ENCODE measurements around the gene TESK2. TPM values are rescaled to one million over a fixed set of nuclear protein-coding genes. Genes with fewer than 3 reads are reported as not detected.

TESK2 gene
- polyA plus RNA-seq, 1 donor from 2014 or later, result 0.51 TPM

GRCh38 chr1:45351508-45351907 lies 139.5 kb downstream of the TESK2 start:
- H3K9me2 ChIP-seq (ENCODE audit: insufficient read depth, low read length), result no peaks in the 10 kb centered on the region
- no peak overlapping the region for H3K4me2 ChIP-seq (ENCODE audit: low read length)
- H3K9ac ChIP-seq (ENCODE audit: low read length), result no peak overlapping the region
- no peak overlapping the region for H2AFZ ChIP-seq (ENCODE audit: low read depth, low read length)
- no peaks in the 10 kb centered on the region for H3K79me2 ChIP-seq (replicated peaks; ENCODE audit: insufficient read depth, low read length)
- TF ChIP-seq SMC3 (conservative IDR thresholded peaks at IDR 0.05; ENCODE audit: poor library complexity) (no peak), RAD21 (conservative IDR thresholded peaks at IDR 0.05) (no peak), EZH2 (IDR thresholded peaks at IDR 0.05; ENCODE audit: borderline replicate concordance, insufficient read depth, low read length, poor library complexity, severe bottlenecking) (no peak), EP300 (conservative IDR thresholded peaks at IDR 0.05; ENCODE audit: poor library complexity, severe bottlenecking) (no peak), TAF1 (IDR thresholded peaks at IDR 0.05; ENCODE audit: low read depth) (no peak)
- TF ChIP-seq, protein P1, sequence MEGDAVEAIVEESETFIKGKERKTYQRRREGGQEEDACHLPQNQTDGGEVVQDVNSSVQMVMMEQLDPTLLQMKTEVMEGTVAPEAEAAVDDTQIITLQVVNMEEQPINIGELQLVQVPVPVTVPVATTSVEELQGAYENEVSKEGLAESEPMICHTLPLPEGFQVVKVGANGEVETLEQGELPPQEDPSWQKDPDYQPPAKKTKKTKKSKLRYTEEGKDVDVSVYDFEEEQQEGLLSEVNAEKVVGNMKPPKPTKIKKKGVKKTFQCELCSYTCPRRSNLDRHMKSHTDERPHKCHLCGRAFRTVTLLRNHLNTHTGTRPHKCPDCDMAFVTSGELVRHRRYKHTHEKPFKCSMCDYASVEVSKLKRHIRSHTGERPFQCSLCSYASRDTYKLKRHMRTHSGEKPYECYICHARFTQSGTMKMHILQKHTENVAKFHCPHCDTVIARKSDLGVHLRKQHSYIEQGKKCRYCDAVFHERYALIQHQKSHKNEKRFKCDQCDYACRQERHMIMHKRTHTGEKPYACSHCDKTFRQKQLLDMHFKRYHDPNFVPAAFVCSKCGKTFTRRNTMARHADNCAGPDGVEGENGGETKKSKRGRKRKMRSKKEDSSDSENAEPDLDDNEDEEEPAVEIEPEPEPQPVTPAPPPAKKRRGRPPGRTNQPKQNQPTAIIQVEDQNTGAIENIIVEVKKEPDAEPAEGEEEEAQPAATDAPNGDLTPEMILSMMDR (IDR thresholded peaks at IDR 0.05; ENCODE audit: poor library complexity, severe bottlenecking), result no peak
- no peaks in the 10 kb centered on the region for H3K27me3 ChIP-seq (ENCODE audit: insufficient read depth, low read depth, low read length)
- no peaks in the 10 kb centered on the region for H3K9me3 ChIP-seq (ENCODE audit: low read length)
- H3K4me3 ChIP-seq (ENCODE audit: low read length), result no peak overlapping the region
- H3F3A ChIP-seq (ENCODE audit: insufficient read depth, low read length, poor library complexity, severe bottlenecking), result no peaks in the 10 kb centered on the region
- no peak overlapping the region for H3K27ac ChIP-seq (ENCODE audit: low read length)
- no peaks in the 10 kb centered on the region for H4K20me1 ChIP-seq (ENCODE audit: insufficient read depth)
- H3K36me3 ChIP-seq (ENCODE audit: insufficient read depth, low read length), result no peaks in the 10 kb centered on the region

DNA sequence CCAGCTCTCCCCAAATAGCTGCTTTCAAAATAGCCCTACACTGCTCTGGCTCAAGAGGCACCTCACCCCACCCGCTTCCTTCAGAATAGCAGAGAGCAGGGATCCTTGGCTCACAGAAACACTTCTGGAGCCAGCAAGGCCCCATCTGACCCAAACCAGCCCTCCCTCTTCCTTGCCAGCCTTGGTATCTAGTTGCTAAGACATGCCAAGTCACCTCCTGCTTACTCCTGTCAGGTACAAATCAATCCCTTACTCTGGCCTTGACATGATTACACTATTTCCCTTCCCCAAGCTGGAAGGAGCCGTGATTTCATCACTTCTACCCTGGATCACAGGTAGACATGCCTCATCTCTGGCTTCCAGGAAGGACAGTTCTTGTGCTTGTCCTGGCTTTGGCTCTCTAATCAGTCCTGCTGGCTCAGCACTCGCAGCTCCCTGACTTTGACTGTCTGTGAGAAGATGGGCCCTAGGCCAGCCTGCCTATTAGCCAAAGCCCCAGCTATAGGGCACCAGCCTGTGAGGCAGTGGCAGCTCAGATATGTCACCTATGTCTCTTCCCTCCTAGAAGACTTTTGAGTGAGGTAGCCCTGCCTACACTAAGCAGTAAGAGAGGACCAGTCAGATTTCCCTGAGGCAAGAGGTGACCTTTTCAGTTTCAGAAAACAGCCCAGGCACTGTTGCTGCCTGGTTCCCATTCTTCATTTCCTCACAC lies 141.8 kb downstream of the TESK2 start:
- Histone ChIP-seq H3K9me3 (ENCODE audit: low read length) (no peaks in the 10 kb centered on the region), H3K36me3 (ENCODE audit: insufficient read depth, low read length) (no peaks in the 10 kb centered on the region), H3K4me2 (ENCODE audit: low read length) (no peak overlapping the region), H3K9ac (ENCODE audit: low read length) (no peak overlapping the region), H3K27me3 (ENCODE audit: insufficient read depth, low read depth, low read length) (no peaks in the 10 kb centered on the region), H3K79me2 (replicated peaks; ENCODE audit: insufficient read depth, low read length) (no peaks in the 10 kb centered on the region), H2AFZ (ENCODE audit: low read depth, low read length) (no peak overlapping the region), H3K9me2 (ENCODE audit: insufficient read depth, low read length) (no peaks in the 10 kb centered on the region), H3F3A (ENCODE audit: insufficient read depth, low read length, poor library complexity, severe bottlenecking) (no peaks in the 10 kb centered on the region), H3K4me3 (ENCODE audit: low read length) (no peak overlapping the region), H3K27ac (ENCODE audit: low read length) (no peak overlapping the region), H4K20me1 (ENCODE audit: insufficient read depth) (no peaks in the 10 kb centered on the region)
- TF ChIP-seq, protein P1 (IDR thresholded peaks at IDR 0.05; ENCODE audit: poor library complexity, severe bottlenecking), result no peak
- TF ChIP-seq RAD21 (conservative IDR thresholded peaks at IDR 0.05) (no peak), SMC3 (conservative IDR thresholded peaks at IDR 0.05; ENCODE audit: poor library complexity) (no peak), EZH2 (IDR thresholded peaks at IDR 0.05; ENCODE audit: borderline replicate concordance, insufficient read depth, low read length, poor library complexity, severe bottlenecking) (no peak), MXI1 (conservative IDR thresholded peaks at IDR 0.05; ENCODE audit: poor library complexity, severe bottlenecking) (no peak), POLR2AphosphoS5 (IDR thresholded peaks at IDR 0.05) (no peak), TAF1 (IDR thresholded peaks at IDR 0.05; ENCODE audit: low read depth) (no peak)
- TF ChIP-seq, protein P2, sequence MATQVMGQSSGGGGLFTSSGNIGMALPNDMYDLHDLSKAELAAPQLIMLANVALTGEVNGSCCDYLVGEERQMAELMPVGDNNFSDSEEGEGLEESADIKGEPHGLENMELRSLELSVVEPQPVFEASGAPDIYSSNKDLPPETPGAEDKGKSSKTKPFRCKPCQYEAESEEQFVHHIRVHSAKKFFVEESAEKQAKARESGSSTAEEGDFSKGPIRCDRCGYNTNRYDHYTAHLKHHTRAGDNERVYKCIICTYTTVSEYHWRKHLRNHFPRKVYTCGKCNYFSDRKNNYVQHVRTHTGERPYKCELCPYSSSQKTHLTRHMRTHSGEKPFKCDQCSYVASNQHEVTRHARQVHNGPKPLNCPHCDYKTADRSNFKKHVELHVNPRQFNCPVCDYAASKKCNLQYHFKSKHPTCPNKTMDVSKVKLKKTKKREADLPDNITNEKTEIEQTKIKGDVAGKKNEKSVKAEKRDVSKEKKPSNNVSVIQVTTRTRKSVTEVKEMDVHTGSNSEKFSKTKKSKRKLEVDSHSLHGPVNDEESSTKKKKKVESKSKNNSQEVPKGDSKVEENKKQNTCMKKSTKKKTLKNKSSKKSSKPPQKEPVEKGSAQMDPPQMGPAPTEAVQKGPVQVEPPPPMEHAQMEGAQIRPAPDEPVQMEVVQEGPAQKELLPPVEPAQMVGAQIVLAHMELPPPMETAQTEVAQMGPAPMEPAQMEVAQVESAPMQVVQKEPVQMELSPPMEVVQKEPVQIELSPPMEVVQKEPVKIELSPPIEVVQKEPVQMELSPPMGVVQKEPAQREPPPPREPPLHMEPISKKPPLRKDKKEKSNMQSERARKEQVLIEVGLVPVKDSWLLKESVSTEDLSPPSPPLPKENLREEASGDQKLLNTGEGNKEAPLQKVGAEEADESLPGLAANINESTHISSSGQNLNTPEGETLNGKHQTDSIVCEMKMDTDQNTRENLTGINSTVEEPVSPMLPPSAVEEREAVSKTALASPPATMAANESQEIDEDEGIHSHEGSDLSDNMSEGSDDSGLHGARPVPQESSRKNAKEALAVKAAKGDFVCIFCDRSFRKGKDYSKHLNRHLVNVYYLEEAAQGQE (IDR thresholded peaks at IDR 0.05; ENCODE audit: borderline replicate concordance), result no peak

All from neural cell (in vitro differentiated cells).